Brain microvascular endothelial cell (primary cell): ENCODE data around the gene CRIP2.

Source experiments
- DNase-seq: peaks from one replicate; pipeline ENCODE4 v3.0.0-alpha.2; 2020
- H3K27ac ChIP-seq: fragments of 250-450 bp; sonication (Bioruptor Pico); 2 replicates; pipeline ENCODE4 v1.5.1; 2020; ENCODE audit warnings: mild to moderate bottlenecking, moderate library complexity
- H3K27me3 ChIP-seq: fragments of 250-450 bp; sonication (Bioruptor Pico); replicated peaks from 2 replicates; pipeline ENCODE4 v1.5.1; 2020; ENCODE audit warnings: mild to moderate bottlenecking
- H3K36me3 ChIP-seq: fragments of 250-450 bp; sonication (Bioruptor Pico); replicated peaks from 2 replicates; pipeline ENCODE4 v1.5.1; 2020; ENCODE audit warnings: mild to moderate bottlenecking
- H3K4me3 ChIP-seq: 2 replicates; pipeline ENCODE4 v1.5.1; 2011; ENCODE audit warnings: low read depth, mild to moderate bottlenecking, control low read depth, low read length, moderate library complexity
- CTCF ChIP-seq: IDR thresholded peaks from 2 replicates; pipeline ENCODE4 v1.5.1; 2011; ENCODE audit warnings: low read depth, mild to moderate bottlenecking, moderate library complexity, low read length, control low read depth, inconsistent platforms; ENCODE audit errors: missing control alignments
- in situ Hi-C: cut with HindIII; loops from 2 replicates; pipeline ENCODE4 v1.10.0; 2017; ENCODE audit warnings: low sequenced_read_pairs, low pct_ligation_motif_present

Gene CRIP2

GRCh38 chr14:105474483-105475268 is at the start of gene CRIP2:
Gene CRIP2 (plus strand): TSS chr14:105474821. CDS start chr14:105474863, 42 bp downstream.
- in situ Hi-C loops: no loop called here
- H3K36me3 ChIP-seq: peaks cover 3% of the 10 kb centered on the region
- peak within 1 kb of the TSS; percentile 81 for H3K27ac ChIP-seq
- no peak for DNase-seq
- H3K4me3 ChIP-seq: peak within 1 kb of the TSS; percentile 67
- no peaks in the 10 kb centered on the region for H3K27me3 ChIP-seq
- no peak for TF ChIP-seq CTCF

- no peak for TF ChIP-seq CTCF
- no peak overlapping the region for H3K27ac ChIP-seq
- peaks cover 2% of the 10 kb centered on the region for H3K36me3 ChIP-seq
- no peak for DNase-seq
- H3K27me3 ChIP-seq: no peaks in the 10 kb centered on the region
- in situ Hi-C loops: no loop called here
- H3K4me3 ChIP-seq: no peak overlapping the region
These were observed 49.8 kb upstream of the CRIP2 start for GRCh38 chr14:105424861-105425260.

GRCh38 chr14:105425823-105426247 is 48.8 kb upstream of the CRIP2 start:
- peaks cover 2% of the 10 kb centered on the region for H3K36me3 ChIP-seq
- H3K4me3 ChIP-seq: no peak overlapping the region

GRCh38 chr14:105426416-105427130 is 48.0 kb upstream of the CRIP2 start:
- no peak overlapping the region for H3K4me3 ChIP-seq
- no peak for DNase-seq
- H3K27me3 ChIP-seq: no peaks in the 10 kb centered on the region
- in situ Hi-C loops: no loop called here
- no peak for TF ChIP-seq CTCF
- H3K36me3 ChIP-seq: peaks cover 2% of the 10 kb centered on the region
- no peak overlapping the region for H3K27ac ChIP-seq

More at GRCh38 chr14:105425823-105426247, 48.8 kb upstream of the CRIP2 start:
- in situ Hi-C loops: no loop called here
- H3K27ac ChIP-seq: no peak overlapping the region
- no peaks in the 10 kb centered on the region for H3K27me3 ChIP-seq
- no peak for DNase-seq
- TF ChIP-seq CTCF: no peak

- Histone ChIP-seq H3K36me3 (peaks cover 2% of the 10 kb centered on the region), H3K27ac (no peak overlapping the region), H3K27me3 (no peaks in the 10 kb centered on the region), H3K4me3 (no peak overlapping the region)
- DNase-seq: no peak
- in situ Hi-C loops: no loop called here
- TF ChIP-seq CTCF: no peak
These were observed 47.2 kb upstream of the CRIP2 start for GRCh38 chr14:105427412-105427811.
